Measurements from ENCODE around the gene PIK3CG.
"Not testable (repeated sequence)": the region's sequence is repeated elsewhere in the genome, so short reads cannot be mapped to it uniquely, and the experiment has no call there.

The PIK3CG gene

DNA sequence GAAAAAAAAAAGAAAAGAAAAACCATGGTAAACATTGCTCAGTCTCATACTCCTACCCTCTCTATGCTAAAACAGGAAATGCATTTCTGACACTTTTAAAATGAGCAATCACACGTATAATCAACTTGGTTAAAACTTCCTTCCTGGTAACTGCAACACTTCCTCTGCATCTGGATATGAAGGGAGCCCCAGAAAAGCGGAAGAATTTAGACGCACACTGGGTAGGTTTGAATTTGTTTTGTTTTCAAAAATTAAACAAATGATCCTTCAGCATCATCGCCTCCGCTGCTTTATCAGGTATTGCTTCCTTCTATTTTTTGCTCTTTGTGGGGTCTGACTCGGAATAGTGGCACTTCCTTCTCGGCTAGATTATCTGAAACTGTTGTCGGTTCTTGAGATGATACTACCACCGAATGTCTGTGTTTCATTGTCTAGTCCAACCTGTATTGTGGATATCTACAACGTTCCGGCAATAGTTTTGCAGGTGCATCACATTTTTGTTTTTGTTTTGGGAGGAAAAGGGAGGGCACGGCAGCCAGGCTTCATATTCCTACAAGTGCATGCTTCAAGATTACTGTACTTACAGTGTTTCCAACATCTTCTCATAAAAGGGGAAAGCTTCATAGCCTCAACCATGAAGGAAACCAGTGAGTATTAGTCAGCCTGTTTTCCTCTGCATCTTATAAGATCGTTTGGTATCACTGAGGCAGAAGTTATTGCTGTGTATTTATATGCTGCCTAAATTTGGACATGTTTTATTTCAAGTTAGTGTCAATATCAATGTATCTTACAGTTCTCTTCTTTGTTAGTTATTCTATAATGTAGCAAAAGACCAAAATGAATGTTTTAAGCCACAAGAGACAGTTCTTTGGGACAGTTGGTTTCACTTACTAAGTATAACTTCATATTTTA, at the start of gene PIK3CG:
Gene PIK3CG (plus strand): TSS at position 153 of the 912 bp plus-strand sequence. CDS start 2,280 bp downstream, outside the sequence.
- no peak for DNase-seq

- no peak for DNase-seq
Measured at GRCh38 chr7:106817098-106817497, 48.0 kb upstream of the PIK3CG start.

GRCh38 chr7:106818736-106819135, 46.3 kb upstream of the PIK3CG start:
- no peak for DNase-seq

GRCh38 chr7:106819546-106819945, 45.5 kb upstream of the PIK3CG start:
- DNase-seq: no peak

DNA sequence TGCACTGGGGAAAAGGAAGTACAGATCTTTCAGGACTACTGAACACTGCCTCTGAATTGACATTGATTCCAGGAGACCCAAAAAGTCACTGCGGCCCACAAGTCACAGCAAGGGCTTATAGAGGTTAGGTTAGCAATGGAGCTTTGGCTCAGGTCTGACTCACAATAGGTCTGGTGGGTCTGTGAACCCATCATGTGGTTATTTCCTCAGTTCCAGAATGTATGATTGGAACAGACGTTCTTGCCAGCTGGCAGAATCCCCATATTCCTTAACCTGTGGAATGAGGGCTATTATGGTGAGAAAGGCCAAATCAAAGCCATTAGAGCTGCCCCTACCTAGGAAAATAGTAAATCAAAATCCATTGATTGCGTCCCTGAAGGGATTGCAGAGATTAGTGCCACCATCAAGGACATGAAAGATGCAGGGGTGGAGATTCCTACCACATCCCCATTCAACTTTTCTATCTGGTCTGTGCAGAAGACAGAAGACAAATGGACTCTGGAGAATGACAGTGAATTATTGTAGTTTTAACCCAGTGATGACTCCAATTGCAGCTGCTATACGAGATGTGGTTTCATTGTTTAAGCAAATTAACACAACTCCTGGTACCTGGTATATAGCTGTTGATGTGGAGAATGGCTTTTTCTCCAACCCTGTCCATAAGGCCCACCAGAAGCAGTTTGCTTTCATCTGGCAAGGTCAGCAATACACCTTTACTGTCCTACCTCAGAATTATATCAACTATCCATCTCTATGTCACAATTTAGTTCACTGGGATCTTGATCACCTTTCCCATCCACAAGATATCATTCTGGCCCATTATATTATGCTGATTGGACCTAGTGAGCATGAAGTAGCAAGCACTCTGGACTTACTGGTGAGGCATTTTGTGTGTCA, 44.5 kb upstream of the PIK3CG start:
- DNase-seq: no peak

DNA sequence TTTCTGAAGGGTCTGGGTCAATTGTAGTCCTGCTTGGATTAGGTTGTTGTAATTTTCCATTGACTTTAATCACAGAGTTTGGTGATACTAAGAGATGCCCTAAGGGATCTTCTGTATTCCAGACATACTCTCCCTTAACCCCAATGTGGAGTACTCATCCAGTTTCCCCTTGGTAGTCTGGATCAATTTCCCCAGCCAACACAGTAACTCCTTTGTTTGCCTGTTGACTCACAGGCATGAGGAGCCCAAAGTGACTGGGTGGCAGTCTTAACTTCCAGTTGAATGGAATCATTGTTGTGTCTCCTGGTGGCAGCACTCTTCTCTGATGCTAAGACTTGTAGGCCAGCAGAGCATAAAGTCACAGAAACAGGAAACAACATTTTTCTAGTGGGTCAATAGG, 41.5 kb upstream of the PIK3CG start:
- DNase-seq: no peak

GRCh38 chr7:106824458-106824857, 40.6 kb upstream of the PIK3CG start:
- no peak for DNase-seq

DNA sequence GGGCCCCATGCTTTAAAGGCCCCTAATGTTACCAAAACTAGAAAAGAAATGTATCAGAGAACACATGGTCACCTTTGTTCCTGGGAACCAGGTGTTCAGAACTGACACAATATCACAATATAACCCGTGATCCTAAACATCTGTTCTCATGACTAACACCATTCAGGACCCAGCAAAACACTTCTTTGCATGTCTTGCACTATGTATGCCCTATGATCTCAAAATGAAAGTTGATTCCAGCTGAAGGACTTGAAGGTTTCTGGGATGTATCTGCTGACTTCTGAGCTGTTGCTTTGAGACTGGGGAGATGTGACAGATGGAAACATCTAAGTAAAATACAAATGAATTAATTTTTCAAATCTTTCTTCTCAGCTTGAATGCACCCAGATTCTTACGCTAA, 37.5 kb upstream of the PIK3CG start:
- no peak for DNase-seq

DNA sequence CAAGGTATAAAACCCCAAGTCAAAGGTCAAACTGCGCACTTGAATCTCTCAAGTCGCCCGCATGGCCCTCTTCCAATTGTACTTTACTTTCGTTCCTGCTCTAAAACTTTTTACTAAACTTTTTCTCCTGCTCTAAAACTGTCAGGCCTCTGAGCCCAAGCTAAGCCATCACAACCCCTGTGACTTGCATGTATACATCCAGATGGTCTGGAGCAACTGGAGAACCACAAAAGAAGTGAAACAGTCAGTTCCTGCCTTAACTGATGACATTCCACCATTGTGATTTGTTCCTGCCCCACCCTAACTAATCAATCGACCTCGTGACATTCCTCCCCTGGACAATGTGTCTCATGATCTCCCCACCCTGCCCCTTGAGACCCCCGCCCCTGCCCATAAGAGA, 35.6 kb upstream of the PIK3CG start:
- no peak for DNase-seq

DNA sequence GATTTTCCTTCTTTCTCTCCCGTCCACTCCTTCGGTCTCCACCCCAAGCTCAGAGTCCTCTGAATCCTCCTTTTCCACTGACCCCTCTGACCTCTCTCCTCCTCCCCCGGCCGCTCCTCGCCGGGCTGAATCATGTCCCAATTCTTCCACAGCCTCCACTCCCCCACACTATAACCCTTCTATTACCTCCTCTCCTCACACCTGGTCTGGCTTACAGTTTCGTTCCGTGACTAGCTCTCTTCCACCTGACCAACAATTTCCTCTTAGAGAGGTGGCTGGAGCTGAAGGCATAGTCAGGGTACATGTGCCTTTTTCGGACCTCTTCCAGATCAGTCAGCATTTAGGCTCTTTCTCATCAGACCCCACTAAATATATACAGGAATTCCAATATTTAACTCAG, 34.2 kb upstream of the PIK3CG start:
- DNase-seq: not testable (repeated sequence)

DNA sequence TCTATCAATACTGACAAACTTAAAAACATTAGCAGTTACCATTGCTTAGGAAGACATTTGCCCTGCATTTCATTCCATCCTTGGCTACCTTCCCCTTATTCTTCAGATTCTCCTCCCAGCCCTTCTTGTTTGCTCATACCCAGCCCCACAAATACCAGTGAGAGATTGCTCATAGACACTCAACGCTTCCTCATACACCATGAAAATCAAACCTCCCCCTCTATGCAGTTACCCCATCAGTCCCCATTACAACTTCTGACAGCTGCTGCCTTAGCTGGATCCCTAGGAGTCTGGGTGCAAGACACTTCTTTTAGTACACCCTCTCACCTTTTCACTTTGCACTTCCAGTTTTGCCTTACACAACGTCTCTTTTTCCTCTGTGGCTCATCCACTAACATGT, 28.3 kb upstream of the PIK3CG start:
- no peak for DNase-seq

DNA sequence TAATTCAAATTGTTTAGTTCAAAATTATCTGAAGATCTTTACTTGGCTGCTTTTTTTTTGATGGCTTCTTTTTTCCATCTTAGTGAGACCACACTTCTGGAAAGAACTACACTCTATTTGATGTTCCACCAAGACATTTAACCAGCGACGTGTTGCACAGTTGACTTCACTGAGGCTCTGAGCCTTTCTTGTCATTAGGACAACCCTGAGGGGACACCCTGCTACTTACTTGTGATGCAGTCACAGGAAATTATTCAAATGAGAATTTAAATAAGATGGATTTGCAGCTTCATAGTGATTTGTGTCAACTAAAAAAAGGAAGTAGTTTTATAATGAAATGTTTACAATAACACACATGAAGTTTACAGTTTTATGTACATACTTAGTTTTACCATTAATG, 25.6 kb upstream of the PIK3CG start:
- DNase-seq: no peak

- no peak for DNase-seq
Measured at GRCh38 chr7:106840342-106840741, 24.7 kb upstream of the PIK3CG start.

GRCh38 chr7:106841896-106842390, 23.1 kb upstream of the PIK3CG start:
- peak; percentile 34 for DNase-seq

DNA sequence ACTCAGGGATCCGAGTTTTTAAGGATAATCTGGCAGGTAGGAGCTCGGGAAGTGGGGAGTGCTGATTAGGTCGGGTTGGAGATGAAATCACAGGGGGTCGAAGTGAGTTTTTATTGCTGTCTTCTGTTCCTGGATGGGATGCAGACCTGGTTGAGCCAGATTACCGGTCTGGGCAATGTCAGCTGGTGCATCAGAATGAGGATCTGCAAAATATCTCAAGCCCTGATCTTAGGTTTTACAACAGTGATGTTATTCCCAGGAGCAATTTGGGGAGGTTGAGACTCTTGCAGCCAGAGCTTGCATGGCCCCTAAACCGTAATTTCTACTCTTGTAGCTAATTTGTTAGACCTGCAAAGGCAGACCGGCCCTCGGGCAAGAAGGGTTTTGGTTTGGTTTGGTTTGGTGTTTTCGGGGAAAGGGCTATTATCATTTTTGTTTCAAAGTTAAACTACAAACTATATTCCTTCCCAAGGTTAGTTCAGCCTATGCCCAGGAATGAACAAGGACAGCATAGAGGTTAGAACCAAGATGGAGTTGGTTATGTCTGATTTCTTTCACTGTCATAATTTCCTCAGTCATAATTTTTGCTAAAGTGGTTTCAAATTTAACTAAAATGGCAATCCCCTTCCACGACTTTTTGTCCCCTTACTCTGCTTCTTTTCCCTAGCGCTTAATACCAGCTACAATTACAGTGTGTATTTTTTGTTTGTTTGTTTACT, 20.6 kb upstream of the PIK3CG start:
- DNase-seq: no peak

- no peak for DNase-seq
Measured at GRCh38 chr7:106848049-106848448, 17.0 kb upstream of the PIK3CG start.

GRCh38 chr7:106848851-106849442, 16.1 kb upstream of the PIK3CG start:
- DNase-seq: no peak

GRCh38 chr7:106851632-106852031, 13.4 kb upstream of the PIK3CG start:
- not testable (repeated sequence) for DNase-seq

GRCh38 chr7:106853250-106853908, 11.7 kb upstream of the PIK3CG start:
- no peak for DNase-seq

DNA sequence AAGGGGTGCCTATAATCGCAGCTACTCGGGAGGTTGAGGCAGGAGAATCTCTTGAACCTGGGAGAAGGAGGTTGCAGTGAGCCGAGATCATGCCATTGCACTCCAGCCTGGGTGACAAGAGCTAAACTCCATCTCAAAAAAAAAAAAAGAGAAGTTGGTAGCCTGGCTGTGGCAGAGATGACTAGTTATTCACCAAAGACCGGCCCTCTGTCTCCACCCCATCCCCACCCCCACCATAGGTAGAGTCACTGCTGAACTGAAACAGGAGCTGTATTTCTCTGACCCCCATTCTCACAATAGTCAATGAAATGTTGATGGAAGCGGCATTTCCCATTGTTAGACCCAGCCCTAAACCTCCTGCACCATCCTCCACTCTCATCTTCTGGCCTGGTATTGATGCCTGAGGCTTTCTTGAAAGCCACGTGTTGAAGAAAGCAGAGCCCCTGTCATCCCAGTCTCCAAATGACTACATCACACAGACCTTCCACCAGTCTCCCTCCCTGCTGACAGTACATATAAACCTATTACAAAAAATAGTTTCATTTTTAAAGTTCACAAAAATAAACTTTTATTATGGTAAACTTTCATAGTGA, 9.4 kb upstream of the PIK3CG start:
- DNase-seq: no peak

Data from NCI-H1092 (cell line).